GM12865 (cell line): ENCODE results near the gene ZNF784.

ENCODE experiments used
- DNase-seq: peaks from one replicate; pipeline ENCODE4 v3.0.0; 2010; ENCODE audit warnings: low read depth
- H3K4me3 ChIP-seq: 2 replicates; pipeline ENCODE4 v1.5.1; 2011; ENCODE audit warnings: mild to moderate bottlenecking, low read depth, low read length, control low read depth
- CTCF ChIP-seq: IDR thresholded peaks from 2 replicates; pipeline ENCODE4 v1.5.1; 2011; ENCODE audit warnings: low read length, control low read depth, low read depth, inconsistent platforms; ENCODE audit not compliant: insufficient read depth; ENCODE audit errors: missing control alignments

ZNF784 gene

GRCh38 chr19:55669418-55670279 lies 45.3 kb upstream of the ZNF784 start:
- H3K4me3 ChIP-seq, result no peak overlapping the region
- DNase-seq, result no peak
- no peak for TF ChIP-seq CTCF

- no peak for TF ChIP-seq CTCF
- no peak for DNase-seq
- no peak overlapping the region for H3K4me3 ChIP-seq
Observed at GRCh38 chr19:55668603-55669348, 44.4 kb upstream of the ZNF784 start.

- DNase-seq, result no peak
- no peak overlapping the region for H3K4me3 ChIP-seq
- no peak for TF ChIP-seq CTCF
Observed at GRCh38 chr19:55667958-55668357, 43.6 kb upstream of the ZNF784 start.

GRCh38 chr19:55667511-55667910 lies 43.1 kb upstream of the ZNF784 start:
- TF ChIP-seq CTCF, result no peak
- DNase-seq, result no peak
- H3K4me3 ChIP-seq, result no peak overlapping the region

- no peak overlapping the region for H3K4me3 ChIP-seq
Observed at GRCh38 chr19:55667006-55667381, 42.6 kb upstream of the ZNF784 start.

GRCh38 chr19:55666343-55667005 lies 42.1 kb upstream of the ZNF784 start:
- no peak for TF ChIP-seq CTCF
- no peak for DNase-seq
- no peak overlapping the region for H3K4me3 ChIP-seq

More at GRCh38 chr19:55667006-55667381, 42.6 kb upstream of the ZNF784 start:
- DNase-seq, result no peak
- no peak for TF ChIP-seq CTCF
